Measurements from ENCODE around the gene ZNF578. TPM values are rescaled to one million over a fixed set of nuclear protein-coding genes. Genes with fewer than 3 reads are reported as not detected.
"Not testable (repeated sequence)": the region's sequence is repeated elsewhere in the genome, so short reads cannot be mapped to it uniquely, and the experiment has no call there.

ZNF578 gene
- total RNA-seq, 2 donors from 2014 or later: 1.5 to 1.6 TPM

DNA sequence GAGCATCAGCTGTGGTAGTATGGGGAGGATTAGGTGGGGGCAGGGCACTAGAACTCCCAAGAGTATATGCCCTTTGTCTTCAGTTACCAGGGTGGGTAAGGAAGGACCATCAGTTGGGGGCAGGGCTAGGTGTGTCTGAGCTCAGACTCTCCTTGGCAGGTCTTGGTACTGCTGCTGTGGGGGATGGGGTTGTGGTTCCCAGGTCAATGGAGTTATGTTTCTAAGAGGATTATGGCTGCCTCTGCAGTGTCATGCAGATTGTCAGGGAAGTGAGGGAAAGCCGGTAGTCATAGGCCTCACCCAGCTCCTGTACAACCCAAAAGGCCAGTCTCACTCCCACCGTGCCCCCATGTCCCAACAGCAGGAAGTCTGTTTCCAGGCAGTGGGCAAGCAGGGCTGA lies 8.8 kb upstream of the ZNF578 start:
- Histone ChIP-seq H3K4me1 (no peaks in the 10 kb centered on the region), H3K27ac (no peak overlapping the region), H3K36me3 (no peaks in the 10 kb centered on the region), H3K4me3 (no peak overlapping the region), H3K27me3 (no peaks in the 10 kb centered on the region), H3K9me3 (peaks cover 0 to 52% of the 10 kb centered on the region in 2 donors)
- TF ChIP-seq, protein P1, sequence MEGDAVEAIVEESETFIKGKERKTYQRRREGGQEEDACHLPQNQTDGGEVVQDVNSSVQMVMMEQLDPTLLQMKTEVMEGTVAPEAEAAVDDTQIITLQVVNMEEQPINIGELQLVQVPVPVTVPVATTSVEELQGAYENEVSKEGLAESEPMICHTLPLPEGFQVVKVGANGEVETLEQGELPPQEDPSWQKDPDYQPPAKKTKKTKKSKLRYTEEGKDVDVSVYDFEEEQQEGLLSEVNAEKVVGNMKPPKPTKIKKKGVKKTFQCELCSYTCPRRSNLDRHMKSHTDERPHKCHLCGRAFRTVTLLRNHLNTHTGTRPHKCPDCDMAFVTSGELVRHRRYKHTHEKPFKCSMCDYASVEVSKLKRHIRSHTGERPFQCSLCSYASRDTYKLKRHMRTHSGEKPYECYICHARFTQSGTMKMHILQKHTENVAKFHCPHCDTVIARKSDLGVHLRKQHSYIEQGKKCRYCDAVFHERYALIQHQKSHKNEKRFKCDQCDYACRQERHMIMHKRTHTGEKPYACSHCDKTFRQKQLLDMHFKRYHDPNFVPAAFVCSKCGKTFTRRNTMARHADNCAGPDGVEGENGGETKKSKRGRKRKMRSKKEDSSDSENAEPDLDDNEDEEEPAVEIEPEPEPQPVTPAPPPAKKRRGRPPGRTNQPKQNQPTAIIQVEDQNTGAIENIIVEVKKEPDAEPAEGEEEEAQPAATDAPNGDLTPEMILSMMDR (IDR thresholded peaks at IDR 0.05): no peak
- DNase-seq (ENCODE audit: low spot score): no peak

DNA sequence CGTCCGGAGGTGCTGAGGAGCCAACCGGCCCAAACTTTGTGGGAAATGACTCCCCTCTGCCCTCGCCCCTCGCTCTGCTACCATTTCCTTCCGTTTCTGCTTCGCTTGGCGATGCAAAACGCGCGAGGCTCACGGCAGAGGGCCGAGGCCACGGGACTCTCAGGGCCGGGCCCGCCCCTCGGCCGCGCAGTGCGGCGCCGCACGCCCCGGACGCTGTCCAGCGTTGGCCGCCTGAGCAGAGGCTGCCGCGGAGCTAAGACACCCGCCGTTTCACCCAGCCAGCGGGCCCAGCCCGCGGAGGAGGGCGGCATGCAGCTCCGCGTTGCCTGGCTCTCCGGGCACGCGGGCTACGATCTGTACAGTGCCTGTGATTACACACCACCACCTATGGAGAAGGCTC lies 2.1 kb upstream of the ZNF578 start:
- Histone ChIP-seq H3K4me1 (peaks cover 0 to 7% of the 10 kb centered on the region in 2 donors), H3K36me3 (peaks cover 3% of the 10 kb centered on the region), H3K27me3 (no peaks in the 10 kb centered on the region), H3K4me3 (no peak overlapping the region), H3K9me3 (peaks cover 0 to 74% of the 10 kb centered on the region in 2 donors), H3K27ac (no peak overlapping the region)
- DNase-seq (ENCODE audit: low spot score): no peak
- TF ChIP-seq, protein P1 (IDR thresholded peaks at IDR 0.05): no peak

DNA sequence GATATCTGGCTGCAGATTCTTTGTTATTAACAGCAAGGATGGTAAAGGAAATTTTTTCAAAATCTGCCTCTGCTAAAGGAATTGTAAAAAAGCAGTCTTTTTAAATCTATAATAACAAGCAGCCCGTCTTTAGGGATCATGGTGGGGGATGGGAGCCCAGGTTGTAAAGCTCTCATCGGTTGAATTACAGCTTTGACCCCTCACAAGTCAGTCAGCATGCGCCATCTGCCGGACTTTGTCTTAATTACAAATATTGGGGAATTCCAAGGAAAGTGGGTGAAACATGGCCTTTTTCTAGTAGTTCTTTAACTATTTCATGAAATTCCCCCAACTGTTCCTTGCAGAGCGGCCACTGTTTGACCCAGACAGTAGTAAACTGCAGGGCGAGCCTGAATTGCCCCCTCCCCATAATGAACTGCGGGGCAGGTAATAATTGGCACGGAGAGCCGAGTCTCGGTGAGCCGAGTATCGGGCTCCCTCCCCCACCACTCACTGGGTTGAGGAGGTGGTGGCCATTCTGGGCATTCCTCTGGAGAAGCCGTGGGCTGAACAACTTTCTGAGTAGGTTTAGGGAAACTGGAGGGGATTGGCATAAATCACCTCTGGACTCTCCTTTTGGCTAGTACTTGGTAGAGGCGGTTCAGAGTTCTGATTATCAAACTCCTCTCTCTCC lies 11.6 kb downstream of the ZNF578 start:
- Histone ChIP-seq H3K27ac (no peak overlapping the region), H3K4me3 (no peak overlapping the region), H3K36me3 (no peaks in the 10 kb centered on the region), H3K9me3 (peaks cover 17 to 100% of the 10 kb centered on the region in 2 donors), H3K4me1 (no peaks in the 10 kb centered on the region), H3K27me3 (no peaks in the 10 kb centered on the region)
- DNase-seq (ENCODE audit: low spot score): no peak
- TF ChIP-seq, protein P1 (IDR thresholded peaks at IDR 0.05): no peak

DNA sequence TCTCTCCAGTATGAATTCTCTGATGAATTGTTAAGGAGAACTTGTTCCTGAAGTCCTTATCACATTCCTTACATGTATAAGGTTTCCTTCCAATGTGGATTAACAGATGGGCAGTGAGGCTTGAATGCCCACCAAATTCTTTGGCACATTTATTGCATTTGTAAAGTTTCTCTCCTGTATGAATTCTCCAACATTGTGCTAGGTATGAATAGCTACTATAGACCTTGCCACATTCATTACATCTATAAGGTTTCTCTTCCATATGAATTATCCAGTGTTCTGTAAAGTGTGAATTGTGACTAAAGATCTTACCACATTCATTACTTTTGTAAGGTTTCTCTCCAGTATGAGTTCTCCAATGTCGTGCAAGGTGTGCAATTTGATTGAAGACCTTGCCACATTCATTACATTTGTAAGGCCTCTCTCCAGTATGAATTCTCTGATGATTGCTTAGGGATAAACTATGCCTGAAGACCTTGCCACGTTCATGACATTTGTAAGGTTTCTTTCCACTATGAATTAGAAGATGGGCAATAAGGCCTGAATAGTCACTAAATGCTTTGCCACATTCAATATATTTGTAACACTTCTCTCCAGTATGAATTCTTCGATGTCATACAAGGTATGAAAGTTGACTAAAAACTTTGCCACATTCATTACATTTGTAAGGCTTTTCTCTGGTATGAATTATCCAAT lies 20.4 kb downstream of the ZNF578 start:
- H3K4me1 ChIP-seq: no peaks in the 10 kb centered on the region
- TF ChIP-seq, protein P1 (IDR thresholded peaks at IDR 0.05): no peak
- no peaks in the 10 kb centered on the region for H3K27me3 ChIP-seq
- no peak overlapping the region for H3K27ac ChIP-seq
- H3K4me3 ChIP-seq: no peak overlapping the region
- peaks cover 73 to 100% of the 10 kb centered on the region in 2 donors for H3K9me3 ChIP-seq
- no peak for DNase-seq (ENCODE audit: low spot score)
- no peaks in the 10 kb centered on the region for H3K36me3 ChIP-seq

DNA sequence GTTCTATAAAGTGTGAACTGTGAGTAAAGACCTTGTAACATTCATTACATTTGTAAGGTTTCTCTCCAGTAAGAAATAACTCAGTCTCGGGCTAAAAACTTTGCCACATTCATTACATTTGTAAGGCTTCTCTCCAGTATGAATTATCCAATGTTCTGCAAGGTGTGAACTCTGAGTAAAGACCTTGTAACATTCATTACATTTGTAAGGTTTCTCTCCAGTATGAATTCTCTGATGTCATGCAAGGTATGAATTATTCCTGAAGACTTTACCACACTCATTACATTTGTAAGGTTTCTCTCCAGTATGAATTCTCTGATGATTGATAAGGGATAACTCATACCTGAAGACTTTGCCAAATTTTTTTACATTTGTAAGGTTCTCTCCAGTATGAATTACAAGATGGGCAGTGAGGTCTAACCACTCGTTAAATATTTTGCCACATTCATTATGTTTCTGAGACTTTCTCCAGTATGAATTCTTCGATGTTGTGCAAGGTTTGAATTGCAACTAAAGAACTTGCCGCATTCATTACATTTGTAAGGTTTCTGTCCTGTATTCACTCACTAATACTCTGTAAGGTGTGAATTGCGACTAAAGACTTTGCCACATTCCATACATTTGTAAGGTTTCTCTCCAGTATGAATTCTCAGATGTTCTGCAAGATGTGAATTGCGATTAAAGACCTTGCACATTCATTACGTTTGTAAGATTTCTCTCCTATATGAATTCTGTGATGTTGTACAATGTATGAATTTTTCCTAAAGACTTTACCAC lies 21.2 kb downstream of the ZNF578 start:
- no peaks in the 10 kb centered on the region for H3K4me1 ChIP-seq
- peaks cover 73 to 100% of the 10 kb centered on the region in 2 donors for H3K9me3 ChIP-seq
- DNase-seq (ENCODE audit: low spot score): no peak
- TF ChIP-seq, protein P1 (IDR thresholded peaks at IDR 0.05): no peak
- no peak overlapping the region for H3K4me3 ChIP-seq
- H3K36me3 ChIP-seq: no peaks in the 10 kb centered on the region
- H3K27ac ChIP-seq: no peak overlapping the region
- H3K27me3 ChIP-seq: no peaks in the 10 kb centered on the region

DNA sequence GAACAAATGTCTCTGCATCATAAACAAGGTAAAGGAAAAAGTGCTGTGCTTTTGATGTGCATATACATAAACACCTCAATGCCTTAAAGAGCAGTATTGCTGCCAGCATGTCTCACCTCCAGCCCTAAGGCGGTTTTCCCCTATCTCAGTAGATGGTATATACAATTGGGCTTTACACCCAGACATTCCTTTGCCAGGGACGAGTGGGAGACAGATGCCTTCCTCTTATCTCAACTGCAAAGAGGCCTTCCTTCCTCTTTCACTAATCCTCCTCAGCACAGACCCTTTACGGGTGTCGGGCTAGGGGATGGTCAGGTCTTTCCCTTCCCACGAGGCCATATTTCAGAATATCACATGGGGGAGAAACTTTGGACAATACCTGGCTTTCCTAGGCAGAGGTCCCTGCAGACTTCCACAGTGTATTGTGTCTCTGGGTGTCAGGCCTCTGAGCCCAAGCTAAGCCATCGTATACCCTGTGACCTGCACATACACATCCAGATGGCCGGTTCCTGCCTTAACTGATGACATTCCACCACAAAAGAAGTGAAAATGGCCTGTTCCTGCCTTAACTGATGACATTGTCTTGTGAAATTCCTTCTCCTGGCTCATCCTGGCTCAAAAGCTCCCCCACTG lies 30.9 kb downstream of the ZNF578 start:
- not testable (repeated sequence) for H3K27me3 ChIP-seq; H3K27ac ChIP-seq; H3K4me1 ChIP-seq; H3K4me3 ChIP-seq; DNase-seq (ENCODE audit: low spot score); H3K36me3 ChIP-seq
- peaks cover 14 to 92% of the 10 kb centered on the region in 2 donors for H3K9me3 ChIP-seq

DNA sequence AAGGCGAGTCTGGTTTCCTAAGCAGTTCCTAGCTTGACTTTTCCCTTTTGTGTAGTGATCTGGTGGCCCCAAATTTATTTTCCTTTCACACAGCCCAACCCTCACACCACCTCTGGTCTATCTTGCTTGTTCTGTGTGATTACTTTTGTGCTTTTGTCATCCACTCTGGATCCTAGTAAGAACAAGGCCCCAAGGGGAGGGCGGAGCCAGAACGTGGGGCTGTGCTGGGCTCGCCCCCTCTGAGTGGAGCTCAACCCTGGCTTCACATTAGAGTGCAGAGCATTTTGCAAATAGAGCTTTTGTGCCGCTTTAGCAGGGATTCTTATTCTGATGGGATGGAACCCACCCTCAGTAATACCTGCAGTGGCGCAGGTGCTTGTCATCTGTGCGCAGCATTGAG lies 31.7 kb downstream of the ZNF578 start:
- H3K4me1 ChIP-seq; H3K36me3 ChIP-seq; H3K27ac ChIP-seq; H3K27me3 ChIP-seq; DNase-seq (ENCODE audit: low spot score); H3K4me3 ChIP-seq: not testable (repeated sequence)
- H3K9me3 ChIP-seq: peaks cover 11 to 92% of the 10 kb centered on the region in 2 donors

DNA sequence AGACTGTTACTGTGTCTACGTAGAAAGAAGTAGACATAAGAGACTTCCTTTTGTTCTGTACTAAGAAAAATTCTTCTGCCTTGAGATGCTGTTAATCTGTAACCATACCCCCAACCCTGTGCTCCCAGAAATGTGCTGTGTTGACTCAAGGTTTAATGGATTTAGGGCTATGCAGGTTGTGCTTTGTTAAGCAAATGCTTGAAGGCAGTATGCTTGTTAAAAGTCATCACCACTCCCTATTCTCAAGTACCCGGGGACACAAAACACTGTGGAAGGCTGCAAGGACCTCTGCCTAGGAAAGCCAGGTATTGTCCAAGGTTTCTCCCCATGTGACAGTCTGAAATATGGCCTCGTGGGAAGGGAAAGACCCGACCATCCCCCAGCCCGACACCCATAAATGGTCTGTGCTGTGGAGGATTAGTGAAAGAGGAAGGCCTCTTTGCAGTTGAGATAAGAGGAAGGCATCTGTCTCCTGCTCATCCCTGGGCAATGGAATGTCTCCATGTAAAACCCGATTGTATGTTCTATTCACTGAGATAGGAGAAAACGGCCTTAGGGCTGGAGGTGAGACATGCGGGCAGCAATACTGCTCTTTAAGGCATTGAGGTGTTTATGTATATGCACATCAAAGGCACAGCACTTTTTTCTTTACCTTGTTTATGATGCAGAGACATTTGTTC lies 32.3 kb downstream of the ZNF578 start:
- peaks cover 11 to 92% of the 10 kb centered on the region in 2 donors for H3K9me3 ChIP-seq
- not testable (repeated sequence) for H3K27ac ChIP-seq; H3K36me3 ChIP-seq; H3K4me3 ChIP-seq; DNase-seq (ENCODE audit: low spot score); H3K27me3 ChIP-seq; H3K4me1 ChIP-seq
